Mesenchymal stem cell (in vitro differentiated cells and primary cell): ENCODE results near the gene MAGI3.

Source experiments
- DNase-seq: peaks from one replicate; pipeline ENCODE4 v3.0.0-alpha.2; 2013
- H2AFZ ChIP-seq: one replicate; pipeline ENCODE4 v1.6.1; 2013; ENCODE audit warnings: low read depth, mild to moderate bottlenecking, control low read depth, inconsistent platforms, low read length, moderate library complexity
- H2AK5ac ChIP-seq: 2 replicates; pipeline ENCODE4 v1.6.1; 2013; ENCODE audit warnings: low read length, moderate library complexity, mild to moderate bottlenecking, inconsistent platforms; ENCODE audit not compliant: severe bottlenecking
- H2BK120ac ChIP-seq: one replicate; pipeline ENCODE4 v1.6.1; 2013; ENCODE audit warnings: low read depth, mild to moderate bottlenecking, inconsistent platforms, low read length, moderate library complexity
- H2BK12ac ChIP-seq, 2 experiments: one replicate each; pipeline ENCODE4 v1.6.1; 2013; ENCODE audit warnings: inconsistent platforms in 2 of 2, low read length in 2 of 2, mild to moderate bottlenecking in 2 of 2, moderate library complexity in 2 of 2, control low read depth in 1 of 2
- H2BK15ac ChIP-seq: one replicate; pipeline ENCODE4 v1.6.1; 2013; ENCODE audit warnings: mild to moderate bottlenecking, low read depth, inconsistent platforms; ENCODE audit not compliant: poor library complexity, severe bottlenecking
- H2BK5ac ChIP-seq: 2 replicates; pipeline ENCODE4 v1.6.1; 2013; ENCODE audit warnings: low read depth, mild to moderate bottlenecking, low read length, control low read depth, inconsistent platforms; ENCODE audit not compliant: poor library complexity, severe bottlenecking
- H3K14ac ChIP-seq, 2 experiments: one replicate each; pipeline ENCODE4 v1.6.1; 2013; ENCODE audit warnings: inconsistent platforms in 2 of 2, low read length in 2 of 2, control low read depth in 1 of 2, mild to moderate bottlenecking in 1 of 2, moderate library complexity in 1 of 2
- H3K18ac ChIP-seq, 2 experiments: one replicate each; pipeline ENCODE4 v1.6.1; 2013; ENCODE audit warnings: inconsistent platforms in 2 of 2, low read length in 2 of 2, control low read depth in 1 of 2, low read depth in 1 of 2, mild to moderate bottlenecking in 1 of 2
- H3K23ac ChIP-seq, 2 experiments: one replicate each; pipeline ENCODE4 v1.6.1; 2013; ENCODE audit warnings: inconsistent platforms in 2 of 2, low read length in 2 of 2, mild to moderate bottlenecking in 2 of 2, moderate library complexity in 2 of 2, control low read depth in 1 of 2
- H3K27ac ChIP-seq: 2 replicates; pipeline ENCODE4 v1.5.1; 2013; ENCODE audit warnings: mild to moderate bottlenecking, moderate library complexity, low read length, control low read depth, inconsistent platforms; ENCODE audit not compliant: poor library complexity, severe bottlenecking
- H3K27me3 ChIP-seq, 2 experiments: 2 replicates each; pipeline versions ENCODE4 v1.6.1 to v1.7.0; 2013; ENCODE audit warnings: low read length in 2 of 2, mild to moderate bottlenecking in 2 of 2, moderate library complexity in 2 of 2, control low read depth in 1 of 2, inconsistent platforms in 1 of 2; ENCODE audit not compliant: control insufficient read depth in 1 of 2, insufficient read depth in 1 of 2
- H3K36me3 ChIP-seq, 2 experiments: 2 replicates each; pipeline versions ENCODE4 v1.6.1 to v1.7.0; 2013; ENCODE audit warnings: low read length in 2 of 2, control low read depth in 1 of 2, inconsistent platforms in 1 of 2, low read depth in 1 of 2, mild to moderate bottlenecking in 1 of 2; ENCODE audit not compliant: insufficient read depth in 2 of 2, control insufficient read depth in 1 of 2
- H3K4ac ChIP-seq, 2 experiments: one replicate each; pipeline ENCODE4 v1.6.1; 2013; ENCODE audit warnings: inconsistent platforms in 2 of 2, low read length in 2 of 2, mild to moderate bottlenecking in 2 of 2, moderate library complexity in 2 of 2, control low read depth in 1 of 2, low read depth in 1 of 2
- H3K4me1 ChIP-seq: 2 replicates; pipeline ENCODE4 v1.6.1; 2013; ENCODE audit warnings: low read depth, low read length, control low read depth; ENCODE audit not compliant: control insufficient read depth, insufficient read depth
- H3K4me2 ChIP-seq: 2 replicates; pipeline ENCODE4 v1.6.1; 2013; ENCODE audit warnings: low read length, mild to moderate bottlenecking, inconsistent platforms; ENCODE audit not compliant: poor library complexity, severe bottlenecking
- H3K4me3 ChIP-seq, 2 experiments: 2 replicates each; pipeline versions ENCODE4 v1.5.1 to v1.7.0; 2013; ENCODE audit warnings: low read length in 2 of 2, mild to moderate bottlenecking in 2 of 2, control low read depth in 1 of 2, low read depth in 1 of 2; ENCODE audit not compliant: insufficient read depth in 1 of 2
- H3K79me1 ChIP-seq: replicated peaks from 2 replicates; pipeline ENCODE4 v1.6.1; 2013; ENCODE audit warnings: mild to moderate bottlenecking, control low read depth, low read length, inconsistent platforms; ENCODE audit not compliant: poor library complexity, severe bottlenecking
- H3K9ac ChIP-seq: 2 replicates; pipeline ENCODE4 v1.7.0; 2013; ENCODE audit warnings: mild to moderate bottlenecking, low read length, moderate library complexity
- H3K9me3 ChIP-seq: 2 replicates; pipeline ENCODE4 v1.7.0; 2013; ENCODE audit warnings: mild to moderate bottlenecking, low read length; ENCODE audit not compliant: control insufficient read depth
- H4K8ac ChIP-seq: one replicate; pipeline ENCODE4 v1.6.1; 2013; ENCODE audit warnings: inconsistent platforms, mild to moderate bottlenecking, low read length, moderate library complexity
- H4K91ac ChIP-seq: one replicate; pipeline ENCODE4 v1.6.1; 2013; ENCODE audit warnings: mild to moderate bottlenecking, low read length, inconsistent platforms
- WGBS: methylation state at CpG from one replicate; pipeline ENCODE4 v1.1.7; 2013; ENCODE audit warnings: mixed read lengths; 5-methylcytosine and 5-hydroxymethylcytosine counted together

MAGI3 gene

DNA sequence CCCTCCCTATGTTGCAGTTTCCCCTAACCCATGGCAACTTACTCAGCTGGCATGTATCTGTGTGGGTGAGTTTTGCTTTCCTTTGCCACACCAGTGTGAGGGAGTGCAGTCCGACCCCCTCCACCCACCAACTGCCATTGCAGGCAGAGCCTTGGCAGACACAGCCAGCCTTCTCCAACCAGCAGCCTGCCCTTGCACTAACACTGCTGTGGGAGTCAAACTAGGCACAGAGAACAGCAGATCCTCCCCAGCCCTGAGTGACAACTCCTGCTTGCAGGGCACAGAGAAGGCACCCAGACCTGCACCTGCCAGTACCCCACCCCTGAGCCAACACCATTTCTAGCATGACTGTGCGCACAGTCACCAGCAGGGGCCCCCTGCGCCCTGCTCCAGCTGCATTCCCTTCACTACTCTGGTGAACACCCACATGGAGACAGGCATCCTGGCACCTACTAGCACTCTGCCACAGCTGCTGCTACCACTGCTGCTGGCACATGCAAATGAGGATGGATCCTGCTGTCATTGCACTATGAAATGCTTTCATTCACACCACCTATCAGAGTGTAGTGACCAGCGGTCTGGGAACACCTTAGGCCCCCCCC lies 98.4 kb downstream of the MAGI3 start:
- no peak overlapping the region for H2BK5ac ChIP-seq
- H3K36me3 ChIP-seq: peaks cover 0 to 3% of the 10 kb centered on the region in 2 experiments
- H4K91ac ChIP-seq: no peak overlapping the region
- no peak overlapping the region for H3K27ac ChIP-seq
- H3K79me1 ChIP-seq: peaks cover 13% of the 10 kb centered on the region
- no peak overlapping the region for H2BK15ac ChIP-seq
- H3K9ac ChIP-seq: no peak overlapping the region
- no peak overlapping the region for H2AK5ac ChIP-seq
- no peak for DNase-seq
- H3K23ac ChIP-seq: no peak overlapping the region
- 68% methylated on average over 4 of the region's 4 CpGs for WGBS
- no peak overlapping the region for H3K18ac ChIP-seq
- peaks cover 37% of the 10 kb centered on the region for H3K9me3 ChIP-seq
- no peak overlapping the region for H2BK12ac ChIP-seq
- H2AFZ ChIP-seq: no peak overlapping the region
- no peak overlapping the region for H4K8ac ChIP-seq
- no peak overlapping the region for H3K4ac ChIP-seq
- peaks cover 2% of the 10 kb centered on the region for H3K4me1 ChIP-seq
- H2BK120ac ChIP-seq: no peak overlapping the region
- no peaks in the 10 kb centered on the region for H3K27me3 ChIP-seq
- no peak overlapping the region for H3K4me2 ChIP-seq
- no peak overlapping the region for H3K4me3 ChIP-seq
- H3K14ac ChIP-seq: no peak overlapping the region

DNA sequence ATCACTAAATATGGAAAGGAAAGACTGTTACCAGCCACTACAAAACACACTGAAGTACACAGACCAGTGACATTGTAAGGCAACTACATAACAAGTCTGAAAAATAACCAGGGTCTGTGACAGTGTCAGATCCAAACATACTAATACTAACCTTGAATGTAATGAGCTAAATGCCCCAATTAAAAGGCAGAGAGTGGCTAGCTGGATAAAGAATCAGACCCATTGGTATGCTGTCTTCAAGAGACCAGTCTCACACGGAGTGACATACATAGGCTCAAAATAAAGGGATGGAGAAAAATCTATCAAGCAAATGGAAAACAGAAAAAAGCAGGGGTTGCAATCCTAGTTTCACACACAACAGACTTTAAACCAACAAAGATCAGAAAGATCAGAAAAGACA lies 100.1 kb downstream of the MAGI3 start:
- Histone ChIP-seq H3K18ac (no peak overlapping the region), H3K36me3 (peaks cover 0 to 3% of the 10 kb centered on the region in 2 experiments), H3K23ac (no peak overlapping the region), H3K27me3 (no peaks in the 10 kb centered on the region), H3K4me2 (no peak overlapping the region), H2BK120ac (no peak overlapping the region), H2AFZ (no peak overlapping the region), H3K79me1 (peaks cover 14% of the 10 kb centered on the region), H3K9me3 (peaks cover 39% of the 10 kb centered on the region), H4K91ac (no peak overlapping the region), H3K14ac (no peak overlapping the region), H3K9ac (no peak overlapping the region), H4K8ac (no peak overlapping the region), H2AK5ac (no peak overlapping the region), H3K4me3 (no peak overlapping the region), H2BK15ac (no peak overlapping the region), H3K27ac (no peak overlapping the region), H3K4me1 (peaks cover 2% of the 10 kb centered on the region), H2BK12ac (no peak overlapping the region), H2BK5ac (no peak overlapping the region), H3K4ac (no peak overlapping the region)
- DNase-seq: no peak
- 100% methylated on average over 1 of the region's 1 CpG for WGBS

DNA sequence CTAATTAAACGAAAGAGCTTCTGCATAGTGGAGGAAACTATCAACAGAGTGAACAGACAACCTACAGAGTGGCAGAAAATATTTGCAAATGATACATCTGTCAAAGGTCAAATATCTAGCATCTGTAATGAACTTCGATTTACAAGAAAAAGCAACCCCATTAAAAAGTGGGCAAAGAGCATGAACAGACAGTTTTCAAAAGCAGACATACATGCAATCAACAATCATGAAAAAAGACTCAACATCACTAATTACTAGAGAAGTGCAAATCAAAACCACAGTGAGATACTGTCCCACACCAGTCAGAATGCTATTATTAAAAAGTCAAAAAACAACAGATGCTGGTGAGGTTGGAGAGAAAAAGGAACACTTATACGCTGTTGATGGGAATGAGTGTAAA lies 103.2 kb downstream of the MAGI3 start:
- peaks cover 0 to 2% of the 10 kb centered on the region in 2 experiments for H3K36me3 ChIP-seq
- no peak overlapping the region for H3K4me3 ChIP-seq
- no peak overlapping the region for H4K91ac ChIP-seq
- H3K79me1 ChIP-seq: peaks cover 5% of the 10 kb centered on the region
- H2BK12ac ChIP-seq: no peak overlapping the region
- no peak overlapping the region for H3K9ac ChIP-seq
- peaks cover 2% of the 10 kb centered on the region for H3K4me1 ChIP-seq
- no peak overlapping the region for H2AFZ ChIP-seq
- H3K9me3 ChIP-seq: peaks cover 39% of the 10 kb centered on the region
- no peak overlapping the region for H3K27ac ChIP-seq
- H3K14ac ChIP-seq: no peak overlapping the region
- H2AK5ac ChIP-seq: no peak overlapping the region
- no peak overlapping the region for H3K23ac ChIP-seq
- H2BK120ac ChIP-seq: no peak overlapping the region
- H3K27me3 ChIP-seq: no peaks in the 10 kb centered on the region
- H3K18ac ChIP-seq: no peak overlapping the region
- no peak overlapping the region for H4K8ac ChIP-seq
- no peak overlapping the region for H2BK5ac ChIP-seq
- no peak overlapping the region for H2BK15ac ChIP-seq
- no peak for DNase-seq
- 88% methylated on average over 2 of the region's 3 CpGs for WGBS
- H3K4me2 ChIP-seq: no peak overlapping the region
- no peak overlapping the region for H3K4ac ChIP-seq

DNA sequence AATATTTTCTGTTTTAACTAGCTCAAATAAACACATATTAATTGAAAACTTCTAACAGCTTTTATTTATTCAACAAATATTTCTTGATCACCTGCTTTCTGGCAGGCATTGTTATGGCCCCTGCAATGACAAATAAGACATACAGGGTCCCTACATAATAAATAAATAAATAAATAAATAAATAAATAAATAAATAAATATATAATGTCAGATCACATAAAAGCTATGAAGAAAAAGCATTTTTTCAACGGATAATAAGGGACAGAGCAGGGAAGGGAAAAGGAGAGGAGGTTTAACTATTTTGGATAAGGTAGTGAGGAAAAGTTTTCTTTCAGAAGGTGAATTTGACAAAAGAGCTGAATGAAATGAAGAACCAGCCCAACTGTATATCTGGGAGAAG lies 115.0 kb downstream of the MAGI3 start:
- Histone ChIP-seq H4K91ac (no peak overlapping the region), H2AFZ (no peak overlapping the region), H3K79me1 (peaks cover 9% of the 10 kb centered on the region), H3K4ac (no peak overlapping the region), H3K18ac (no peak overlapping the region), H3K27me3 (no peaks in the 10 kb centered on the region), H3K4me2 (no peak overlapping the region), H3K23ac (no peak overlapping the region), H3K14ac (no peak overlapping the region), H2BK12ac (no peak overlapping the region), H3K9me3 (no peaks in the 10 kb centered on the region), H4K8ac (no peak overlapping the region), H2BK15ac (no peak overlapping the region), H3K9ac (no peak overlapping the region), H3K36me3 (no peaks in the 10 kb centered on the region), H2BK5ac (no peak overlapping the region), H2AK5ac (no peak overlapping the region), H3K4me1 (no peaks in the 10 kb centered on the region), H3K27ac (no peak overlapping the region), H3K4me3 (no peak overlapping the region), H2BK120ac (no peak overlapping the region)
- DNase-seq: no peak
- WGBS: 96% methylated on average over 1 of the region's 1 CpG
